ENCODE data around the gene TLE6. TPM values are rescaled to one million over a fixed set of nuclear protein-coding genes. Genes with fewer than 3 reads are reported as not detected.

The TLE6 gene
- total and polyA plus RNA-seq, 2 of the 13 experiments (the other 11 are each of a cell fraction or from before 2014, with no cell fraction given): 0.24 to 5.5 TPM

- no peak for TF ChIP-seq SCMH1 (CRISPR knock-in tag; IDR thresholded peaks at IDR 0.05; ENCODE audit: borderline replicate concordance)
- no peak for TF ChIP-seq KAT7 (CRISPR knock-in tag; IDR thresholded peaks at IDR 0.05; ENCODE audit: borderline replicate concordance)
- TF ChIP-seq CHD4 (IDR thresholded peaks at IDR 0.05; ENCODE audit: borderline replicate concordance, low read length): no peak
- peak; percentile 61; the same call in 1 of the 2 replicates for TF ChIP-seq HNF4G (IDR thresholded peaks at IDR 0.05; ENCODE audit: borderline replicate concordance, low read depth, low read length)
- TF ChIP-seq HNF4G (CRISPR knock-in tag; IDR thresholded peaks at IDR 0.05; ENCODE audit: borderline replicate concordance, low read depth): peak; percentile 64; the same call in 1 of the 2 replicates
- peak; percentile 48; the same call in 1 of the 2 replicates for TF ChIP-seq TSC22D2 (CRISPR knock-in tag; IDR thresholded peaks at IDR 0.05; ENCODE audit: borderline replicate concordance)
- no peak; the same call in 1 of the 2 replicates for TF ChIP-seq BHLHE40 (IDR thresholded peaks at IDR 0.05; ENCODE audit: low read length)
- no peak for TF ChIP-seq SOX6 (IDR thresholded peaks at IDR 0.05)
- TF ChIP-seq SOX6 (CRISPR knock-in tag; IDR thresholded peaks at IDR 0.05): peak; percentile 76
- TF ChIP-seq HOXA3 (CRISPR knock-in tag; IDR thresholded peaks at IDR 0.05): peak; percentile 60; the same call in 1 of the 2 replicates
- 0 out of 2 replicates have a peak, but pooled peaks have one; percentile 40 for TF ChIP-seq ZNF335 (CRISPR knock-in tag; IDR thresholded peaks at IDR 0.05)
- no peak for TF ChIP-seq ZNF292 (CRISPR knock-in tag; IDR thresholded peaks at IDR 0.05; ENCODE audit: borderline replicate concordance, low read depth)
- TF ChIP-seq ZFP36 (IDR thresholded peaks at IDR 0.05; ENCODE audit: borderline replicate concordance, low read depth, low read length, partially characterized antibody): no peak
- TF ChIP-seq TBL1XR1 (IDR thresholded peaks at IDR 0.05; ENCODE audit: borderline replicate concordance, low read length, partially characterized antibody): peak; percentile 9
- TF ChIP-seq ZNF207 (IDR thresholded peaks at IDR 0.05; ENCODE audit: borderline replicate concordance): no peak
- TF ChIP-seq ZSCAN31 (CRISPR knock-in tag; IDR thresholded peaks at IDR 0.05; ENCODE audit: low read depth): peak; percentile 55; the same call in 1 of the 2 replicates
- TF ChIP-seq ZNF691 (CRISPR knock-in tag; IDR thresholded peaks at IDR 0.05; ENCODE audit: borderline replicate concordance, low read depth): 0 out of 2 replicates have a peak, but pooled peaks have one; percentile 39
- peak; percentile 53 for TF ChIP-seq RBM39 (IDR thresholded peaks at IDR 0.05; ENCODE audit: low read depth, low read length, poor library complexity, severe bottlenecking)
- TF ChIP-seq ZBTB7A (CRISPR knock-in tag; IDR thresholded peaks at IDR 0.05): no peak
- TF ChIP-seq TCF7 (IDR thresholded peaks at IDR 0.05; ENCODE audit: low read depth): 0 out of 2 replicates have a peak, but pooled peaks have one; percentile 14
- TF ChIP-seq ZNF142 (CRISPR knock-in tag; IDR thresholded peaks at IDR 0.05): no peak
- TF ChIP-seq TAF15 (IDR thresholded peaks at IDR 0.05; ENCODE audit: low read depth, low read length, poor library complexity, severe bottlenecking): peak; percentile 67
- no peak for TF ChIP-seq CBFB (CRISPR knock-in tag; IDR thresholded peaks at IDR 0.05)
- no peak for TF ChIP-seq ZZZ3 (CRISPR knock-in tag; IDR thresholded peaks at IDR 0.05; ENCODE audit: borderline replicate concordance)
Measured at GRCh38 chr19:2950286-2951124, 26.9 kb upstream of the TLE6 start (continued).

Data from HepG2 (cell line).